Adrenal gland (tissue), 12 donors: ENCODE results near the gene C4A. TPM values are rescaled to one million over a fixed set of nuclear protein-coding genes. Genes with fewer than 3 reads are reported as not detected.
A peak's percentile ranks its signal among the peaks of the same experiment; 100 is the strongest.
"Not testable (repeated sequence)": the region's sequence is repeated elsewhere in the genome, so short reads cannot be mapped to it uniquely, and the experiment has no call there.

Experiments used
- DNase-seq, 7 donors: peaks; one replicate each; pipeline ENCODE4 v3.0.0-alpha.2; 2019 to 2020
- H3K27ac ChIP-seq, 5 donors: fragments of 200-600 bp; sonication (generic) in 4 of 5; 1 replicate in 3 of 5; 2 replicates in 2 of 5; pipeline versions ENCODE4 v1.5.1 to v1.8.0; 2016 to 2020; ENCODE audit warnings: mild to moderate bottlenecking in 1 of 5
- H3K27me3 ChIP-seq: fragments of 200-600 bp; 2 replicates; pipeline ENCODE4 v1.8.0; 2021
- H3K36me3 ChIP-seq, 2 donors: fragments of 200-600 bp; replicated peaks in 1 of 2; 1 replicate in 1 of 2; 2 replicates in 1 of 2; pipeline versions ENCODE4 v1.5.1 to v1.8.0; 2018 to 2022
- H3K4me1 ChIP-seq, 2 donors: fragments of 200-600 bp; replicated peaks in 1 of 2; 1 replicate in 1 of 2; 2 replicates in 1 of 2; pipeline versions ENCODE4 v1.5.1 to v1.8.0; 2018 to 2021
- H3K4me3 ChIP-seq, 4 donors: fragments of 200-600 bp; sonication (generic) in 3 of 4; one replicate each; pipeline ENCODE4 v1.5.1; 2016 to 2018
- H3K9me3 ChIP-seq, 3 donors: fragments of 200-600 bp; sonication (generic) in 1 of 3; replicated peaks in 1 of 3; 1 replicate in 2 of 3; 2 replicates in 1 of 3; pipeline versions ENCODE4 v1.5.1 to v1.8.0; 2016 to 2021
- CTCF ChIP-seq, 6 experiments: fragments of 450-650 bp in 4 of 6; fragments of 200-600 bp in 2 of 6; sonication (generic) in 1 of 6; IDR thresholded peaks; 1 replicate in 5 of 6; 2 replicates in 1 of 6; pipeline versions ENCODE4 v1.5.1 to v1.8.0; 2016 to 2021; ENCODE audit warnings: antibody characterized with exemption in 6 of 6, mild to moderate bottlenecking in 2 of 6, moderate library complexity in 1 of 6
- POLR2A ChIP-seq, 2 donors: fragments of 450-650 bp; IDR thresholded peaks; one replicate each; pipeline ENCODE4 v1.6.1; 2017; ENCODE audit warnings: antibody characterized with exemption in 2 of 2, mild to moderate bottlenecking in 2 of 2, moderate library complexity in 1 of 2
- WGBS, 4 donors: extraction: QIAGEN DNeasy Blood & Tissue Kit in 2 of 4; methylation state at CpG; one replicate each; pipeline versions ENCODE4 v1.1.5 to v1.1.7; 2013 to 2017; 5-methylcytosine and 5-hydroxymethylcytosine counted together
- intact Hi-C, 2 donors: fragments of 100-400 bp; cut with DNase I; formaldehyde crosslinking; loops; one replicate each; pipeline versions ENCODE4 v1.14.1 to v1.15.0; 2022 to 2023
- polyA plus RNA-seq, 3 donors: library from polyadenylated mRNA; stranded (reverse); fragments of 200-250 nt in 2 of 3; fragments of 350-450 nt in 1 of 3; fragmentation: Illumina TruSeq in 1 of 3; extraction: RNeasy Lipid Tissue Mini Kit (QIAGEN cat#74804) in 1 of 3; gene quantifications; one replicate each; pipeline ENCODE4 v1.2.3, GENCODE V29; 2013 to 2014
- total RNA-seq, 9 donors: library from RNA; depleted of rRNA in 4 of 9; stranded (reverse); fragments of >200 nt in 4 of 9; fragments of 120-200 nt in 1 of 9; fragmentation: NEBNext Ultra II Directional in 1 of 9; extraction: Animal tissue kit (Norgen Biotek cat#: 25700) in 1 of 9; gene quantifications; one replicate each; pipeline versions ENCODE4 v1.1.0 to v1.2.4, GENCODE V29; 2013 to 2023
- donor health status: healthy with polysubstance abuse.
- donor health status: Bipolar disorder and iron deficiency.
- donor health status: DM: yes; HTN: yes; CAD: no.
- donor health status: DM: no; HTN: no; CAD: no.
- donor health status: DM: no; HTN: no; CAD: no.
- donor health status: DM: yes; HTN: yes; CAD: no.

The C4A gene
- total and polyA plus RNA-seq, 12 donors: 212 to 2,285 (median 1,142) TPM

- no peaks in the 10 kb centered on the region for H3K9me3 ChIP-seq
- intact Hi-C loops: no loop called here
- DNase-seq: peak in 2 of 7 donors; percentile 41 to 46
- WGBS, 4 donors: 20 to 31% (median 21%) methylated on average over 21 to 29 of the region's 29 CpGs
- peak overlapping the region; percentile 95 to 99 (median 99) for H3K27ac ChIP-seq
- H3K27me3 ChIP-seq: no peaks in the 10 kb centered on the region
- peaks cover 0 to 40% of the 10 kb centered on the region in 2 donors for H3K36me3 ChIP-seq
- peaks cover 20 to 40% of the 10 kb centered on the region in 2 donors for H3K4me1 ChIP-seq
- peak in 1 of 6 experiments; percentile 14 for TF ChIP-seq CTCF (IDR thresholded peaks at IDR 0.05)
- no peak for TF ChIP-seq POLR2A (IDR thresholded peaks at IDR 0.05)
- peak overlapping the region in 2 of 4 donors; percentile 40 to 82 for H3K4me3 ChIP-seq
These were observed 10.4 kb upstream of the C4A start for GRCh38 chr6:31971279-31971992.

- Histone ChIP-seq H3K9me3 (no peaks in the 10 kb centered on the region), H3K27me3 (no peaks in the 10 kb centered on the region), H3K27ac (peak within 1 kb of the TSS; percentile 95 to 99 (median 99)), H3K4me1 (peaks cover 20 to 40% of the 10 kb centered on the region in 2 donors), H3K4me3 (peak within 1 kb of the TSS in 3 of 4 donors; percentile 40 to 89 (median 82)), H3K36me3 (peaks cover 0 to 32% of the 10 kb centered on the region in 2 donors)
- 0% methylated on average over 6 to 62 of the region's 62 CpGs for WGBS, 4 donors
- peak; percentile 95 to 99 (median 98) for DNase-seq
- TF ChIP-seq POLR2A (IDR thresholded peaks at IDR 0.05) (peak; percentile 54 to 70), CTCF (IDR thresholded peaks at IDR 0.05) (no peak)
- intact Hi-C loops: no loop called here
These were observed 9.7 kb upstream of the C4A start, which contains the start of gene DXO for GRCh38 chr6:31971993-31972708. DXO (minus strand) TSS chr6:31972138; CDS start chr6:31971675, 463 bp downstream.

GRCh38 chr6:31972709-31973350 is 9.0 kb upstream of the C4A start:
- TF ChIP-seq CTCF (IDR thresholded peaks at IDR 0.05): no peak
- peak in 1 of 2 donors; percentile 46 for TF ChIP-seq POLR2A (IDR thresholded peaks at IDR 0.05)
- peak in 6 of 7 donors; percentile 52 to 86 (median 80) for DNase-seq
- Histone ChIP-seq H3K27me3 (no peaks in the 10 kb centered on the region), H3K27ac (peak overlapping the region; percentile 95 to 99 (median 99)), H3K4me1 (peaks cover 20 to 40% of the 10 kb centered on the region in 2 donors), H3K9me3 (no peaks in the 10 kb centered on the region), H3K36me3 (peaks cover 0 to 26% of the 10 kb centered on the region in 2 donors), H3K4me3 (peak overlapping the region in 3 of 4 donors; percentile 40 to 89 (median 82))
- 8 to 17% (median 10%) methylated on average over 7 to 19 of the region's 19 CpGs for WGBS, 4 donors
- intact Hi-C loops: no loop called here

DNA sequence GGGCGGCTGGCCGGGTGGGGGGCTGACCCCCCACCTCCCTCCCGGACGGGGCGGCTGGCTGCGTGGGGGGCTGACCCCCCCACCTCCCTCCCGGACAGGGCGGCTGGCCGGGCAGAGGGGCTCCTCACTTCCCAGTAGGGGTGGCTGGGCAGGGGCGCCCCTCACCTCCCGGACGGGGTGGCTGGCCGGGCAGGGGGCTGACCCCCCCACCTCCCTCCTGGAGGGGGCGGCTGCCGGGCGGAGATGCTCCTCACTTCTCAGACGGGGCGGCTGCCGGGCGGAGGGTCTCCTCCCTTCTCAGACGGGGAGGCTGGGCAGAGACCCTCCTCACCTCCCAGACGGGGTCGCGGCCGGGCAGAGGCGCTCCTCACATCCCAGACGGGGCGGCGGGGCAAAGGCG is 5.8 kb upstream of the C4A start:
- H3K9me3 ChIP-seq, intact Hi-C loops: not testable (repeated sequence)
- H3K4me1 ChIP-seq: peaks cover 16 to 28% of the 10 kb centered on the region in 2 donors

More for the DNA sequence above, 5.8 kb upstream of the C4A start:
- 95 to 97% (median 97%) methylated on average over 24 to 30 of the region's 30 CpGs; no CpG with 5 or more reads in 1 of the 4 donors for WGBS, 4 donors
- H3K4me3 ChIP-seq, H3K27ac ChIP-seq, H3K27me3 ChIP-seq: not testable (repeated sequence)
- peak in 1 of 7 donors; percentile 14 for DNase-seq
- peaks cover 0 to 10% of the 10 kb centered on the region in 2 donors for H3K36me3 ChIP-seq
